Activated CD4-positive, alpha-beta T cell treated with anti-CD3 and anti-CD28 coated beads for 36 hours (primary cell): ENCODE data around the gene PSMA5. TPM values are rescaled to one million over a fixed set of nuclear protein-coding genes. Genes with fewer than 3 reads are reported as not detected.

Experiments
- ATAC-seq: fragments of 200-7000 bp; cut with Tn5 transposase; one replicate; pipeline ENCODE4 v1.10.0; 2021; ENCODE audit warnings: mild to moderate bottlenecking, moderate library complexity
- CTCF ChIA-PET: fragments of 350-600 bp; sonication (Branson Sonifier 250); formaldehyde crosslinking; loops from one replicate; lab custom pipeline; 2021; ENCODE audit warnings: antibody characterized with exemption; lab: Charles Lee
- POLR2A ChIA-PET: fragments of 350-600 bp; sonication (Branson Sonifier 250); formaldehyde crosslinking; loops from one replicate; lab custom pipeline; 2021; ENCODE audit warnings: antibody characterized with exemption, inconsistent platforms; lab: Charles Lee
- DNase-seq: peaks from one replicate; pipeline ENCODE4 v3.0.0-alpha.2; 2020
- H3K27ac Mint-ChIP-seq: one replicate; pipeline ENCODE4 v1.8.0; 2021; ENCODE audit warnings: mixed read lengths
- H3K27me3 Mint-ChIP-seq: one replicate; pipeline ENCODE4 v1.8.0; 2021; ENCODE audit warnings: mixed read lengths
- H3K36me3 Mint-ChIP-seq: one replicate; pipeline ENCODE4 v1.8.0; 2021; ENCODE audit warnings: low read depth, mixed read lengths
- H3K4me1 Mint-ChIP-seq: one replicate; pipeline ENCODE4 v1.8.0; 2021; ENCODE audit warnings: mixed read lengths
- H3K4me3 Mint-ChIP-seq: one replicate; pipeline ENCODE4 v1.8.0; 2021; ENCODE audit warnings: mild to moderate bottlenecking, moderate library complexity, mixed read lengths
- H3K9me3 Mint-ChIP-seq: one replicate; pipeline ENCODE4 v1.8.0; 2021; ENCODE audit warnings: low read depth, mixed read lengths
- intact Hi-C, 2 experiments: fragments of 100-400 bp; cut with DNase I in 1 of 2; cut with micrococcal nuclease in 1 of 2; formaldehyde crosslinking; loops; one replicate each; pipeline versions ENCODE4 v1.14.2 to v1.15.1; 2022 to 2024; cut with DNase I, micrococcal nuclease
- total RNA-seq, 2 experiments: library from RNA; stranded (reverse); gene quantifications; one replicate each; pipeline ENCODE4 v1.2.3, GENCODE V29; 2021

Gene PSMA5
- total RNA-seq, 2 experiments from 2014 or later: 151 to 249 TPM

DNA sequence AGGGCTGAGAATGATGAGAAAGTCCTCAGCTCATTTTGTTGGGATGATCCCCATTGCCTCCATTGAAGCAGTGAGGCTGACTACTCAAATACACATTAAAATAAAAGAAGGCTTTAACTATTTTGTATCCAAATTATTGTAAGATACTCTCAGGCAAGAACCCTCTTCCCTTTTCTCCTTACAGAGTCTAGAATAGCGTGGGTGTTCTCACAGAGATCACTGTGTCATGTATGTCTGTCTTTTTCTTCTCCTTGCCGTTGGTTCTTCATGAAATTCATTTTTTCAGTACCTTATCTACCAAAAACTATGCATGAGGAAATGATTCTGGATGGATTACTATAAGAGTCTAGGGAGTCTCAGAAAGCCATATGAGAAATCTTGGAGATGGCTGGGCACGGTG is 58.6 kb downstream of the PSMA5 start:
- ChIA-PET CTCF (interaction anchor here (0.8 kb wide), 1 partner anchor 30 kb away, joined by 3 read pairs; no protein-coding TSS in a partner anchor), POLR2A (no interaction called here)
- ATAC-seq (no peak), DNase-seq (no peak)
- H3K4me1 Mint-ChIP-seq: peaks cover 11% of the 10 kb centered on the region
- no peak overlapping the region for H3K4me3 Mint-ChIP-seq
- H3K36me3 Mint-ChIP-seq: no peaks in the 10 kb centered on the region
- H3K27ac Mint-ChIP-seq: no peak overlapping the region
- H3K9me3 Mint-ChIP-seq: no peaks in the 10 kb centered on the region
- peaks cover 24% of the 10 kb centered on the region for H3K27me3 Mint-ChIP-seq
- intact Hi-C loops: no loop called here

GRCh38 chr1:109365642-109366204 is 60.5 kb downstream of the PSMA5 start:
- POLR2A ChIA-PET: no interaction called here

GRCh38 chr1:109361649-109362048 is 64.6 kb downstream of the PSMA5 start:
- Mint-ChIP-seq H3K27ac (no peak overlapping the region), H3K36me3 (no peaks in the 10 kb centered on the region), H3K4me1 (no peaks in the 10 kb centered on the region), H3K27me3 (peaks cover 11% of the 10 kb centered on the region), H3K4me3 (no peak overlapping the region), H3K9me3 (no peaks in the 10 kb centered on the region)
- ChIA-PET POLR2A (no interaction called here), CTCF (interaction anchor here (0.8 to 1.6 kb wide), 4 partner anchors 10 to 84 kb away, joined by 3 to 7 read pairs (median 4); partner anchors contain the start of gene PSRC1)
- DNase-seq (no peak), ATAC-seq (peak; percentile 44)
- intact Hi-C loops: no loop called here

More at GRCh38 chr1:109365642-109366204, 60.5 kb downstream of the PSMA5 start:
- DNase-seq: no peak
- no peaks in the 10 kb centered on the region for H3K36me3 Mint-ChIP-seq
- H3K4me1 Mint-ChIP-seq: peaks cover 3% of the 10 kb centered on the region
- intact Hi-C loops: no loop called here
- H3K27me3 Mint-ChIP-seq: peaks cover 24% of the 10 kb centered on the region
- no peak overlapping the region for H3K4me3 Mint-ChIP-seq
- no peak overlapping the region for H3K27ac Mint-ChIP-seq
- CTCF ChIA-PET: no interaction called here
- ATAC-seq: no peak
- H3K9me3 Mint-ChIP-seq: no peaks in the 10 kb centered on the region

DNA sequence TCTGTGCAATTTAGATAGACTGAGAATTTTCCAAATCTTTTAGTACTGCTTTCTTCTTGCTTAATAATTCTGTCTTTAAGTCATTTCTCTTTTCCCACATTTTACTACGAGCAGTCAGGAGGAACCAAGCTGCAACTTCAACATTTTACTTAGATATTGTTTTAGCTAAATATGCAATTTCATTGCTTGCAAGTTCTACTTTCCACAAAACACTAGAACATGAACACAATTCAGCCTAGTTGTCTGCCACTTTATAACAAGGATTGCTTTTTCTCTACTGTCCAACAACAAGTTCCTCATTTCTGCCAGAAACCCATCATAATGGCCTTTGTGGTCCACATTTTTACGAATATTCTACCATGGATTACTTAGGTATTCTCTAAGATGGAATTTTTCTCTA is 65.2 kb downstream of the PSMA5 start:
- ChIA-PET POLR2A (no interaction called here), CTCF (interaction anchor here (0.7 to 1.6 kb wide), 5 partner anchors 9 to 84 kb away, joined by 3 to 7 read pairs (median 3); partner anchors contain the start of gene PSRC1)

DNA sequence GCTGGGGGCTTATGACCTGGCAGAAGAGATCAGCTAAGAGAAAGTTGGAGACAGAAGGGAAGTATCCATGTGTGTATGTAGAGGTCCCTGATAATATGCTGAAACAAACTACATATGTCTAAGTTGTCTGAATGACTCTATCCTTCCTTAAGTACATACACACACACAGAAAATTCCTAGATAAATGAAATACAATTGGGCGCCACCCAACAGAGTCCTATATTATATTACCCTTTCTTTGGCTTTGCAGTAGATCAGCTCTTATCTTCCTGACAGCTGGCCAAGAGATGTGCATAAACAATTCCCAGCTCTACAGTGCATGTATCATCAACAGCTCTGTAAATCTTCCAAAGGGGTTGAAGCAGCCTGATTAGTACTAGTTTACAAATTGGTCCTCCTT is 68.6 kb downstream of the PSMA5 start:
- Mint-ChIP-seq H3K4me3 (no peak overlapping the region), H3K9me3 (no peaks in the 10 kb centered on the region), H3K36me3 (no peaks in the 10 kb centered on the region), H3K27me3 (peaks cover 4% of the 10 kb centered on the region), H3K27ac (no peak overlapping the region), H3K4me1 (no peaks in the 10 kb centered on the region)
- intact Hi-C loops: loop anchor here in 1 of 2 experiments (5.0 kb wide), 1 partner anchor 55 kb away; no protein-coding TSS in a partner anchor
- POLR2A ChIA-PET: no interaction called here
- CTCF ChIA-PET: interaction anchor here (0.6 to 1.2 kb wide), 2 partner anchors 15 to 21 kb away, joined by 3 to 4 read pairs; no protein-coding TSS in a partner anchor
- no peak for DNase-seq
- ATAC-seq: no peak

More for the DNA sequence above, 65.2 kb downstream of the PSMA5 start:
- intact Hi-C loops: no loop called here
- DNase-seq (no peak), ATAC-seq (no peak)
- H3K4me3 Mint-ChIP-seq: no peak overlapping the region
- no peaks in the 10 kb centered on the region for H3K9me3 Mint-ChIP-seq
- H3K27ac Mint-ChIP-seq: no peak overlapping the region
- no peaks in the 10 kb centered on the region for H3K4me1 Mint-ChIP-seq
- H3K27me3 Mint-ChIP-seq: peaks cover 11% of the 10 kb centered on the region
- no peaks in the 10 kb centered on the region for H3K36me3 Mint-ChIP-seq

- Mint-ChIP-seq H3K4me3 (no peak overlapping the region), H3K4me1 (no peaks in the 10 kb centered on the region), H3K27ac (no peak overlapping the region), H3K9me3 (no peaks in the 10 kb centered on the region), H3K27me3 (peaks cover 2% of the 10 kb centered on the region), H3K36me3 (no peaks in the 10 kb centered on the region)
- CTCF ChIA-PET: interaction anchor here (1.2 kb wide), 1 partner anchor 15 kb away, joined by 3 read pairs; no protein-coding TSS in a partner anchor
- POLR2A ChIA-PET: no interaction called here
- no peak for ATAC-seq
- intact Hi-C loops: loop anchor here in 1 of 2 experiments (5.0 kb wide), 1 partner anchor 55 kb away; no protein-coding TSS in a partner anchor
- no peak for DNase-seq
These were observed 69.3 kb downstream of the PSMA5 start for GRCh38 chr1:109356915-109357314.

- CTCF ChIA-PET: interaction anchor here (1.2 to 1.4 kb wide), 2 partner anchors 14 to 42 kb away, joined by 3 to 6 read pairs; no protein-coding TSS in a partner anchor
- H3K4me3 Mint-ChIP-seq: no peak overlapping the region
- no peak for DNase-seq
- POLR2A ChIA-PET: no interaction called here
- no peaks in the 10 kb centered on the region for H3K4me1 Mint-ChIP-seq
- no peaks in the 10 kb centered on the region for H3K36me3 Mint-ChIP-seq
- no peak for ATAC-seq
- H3K27me3 Mint-ChIP-seq: peaks cover 2% of the 10 kb centered on the region
- H3K27ac Mint-ChIP-seq: no peak overlapping the region
- H3K9me3 Mint-ChIP-seq: no peaks in the 10 kb centered on the region
- intact Hi-C loops: loop anchor here in 1 of 2 experiments (5.0 kb wide), 1 partner anchor 54 kb away; no protein-coding TSS in a partner anchor
These were observed 69.7 kb downstream of the PSMA5 start for GRCh38 chr1:109356505-109356904.

DNA sequence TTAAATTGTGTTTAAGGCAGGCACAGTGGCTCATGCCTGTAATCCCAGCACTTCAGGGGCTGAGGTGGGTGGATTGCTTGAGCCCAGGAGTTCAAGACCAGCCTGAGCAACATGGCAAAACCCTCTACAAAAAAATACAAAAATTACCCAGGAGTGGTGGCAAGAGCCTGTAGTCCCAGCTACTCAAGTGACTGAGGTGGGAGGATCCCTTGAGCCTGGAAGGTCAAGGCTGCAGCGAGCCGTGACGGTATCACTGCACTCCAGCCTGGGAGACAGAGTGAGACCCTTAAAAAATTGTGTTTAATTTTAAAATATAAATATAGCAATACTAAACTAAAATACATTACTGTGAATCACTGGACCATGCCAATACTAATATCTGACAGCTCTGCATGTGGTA is 71.3 kb downstream of the PSMA5 start:
- ChIA-PET CTCF (interaction anchor here (0.6 to 1.4 kb wide), 2 partner anchors 40 to 44 kb away, joined by 3 to 6 read pairs; no protein-coding TSS in a partner anchor), POLR2A (no interaction called here)
- Mint-ChIP-seq H3K4me1 (no peaks in the 10 kb centered on the region), H3K27ac (no peak overlapping the region), H3K9me3 (no peaks in the 10 kb centered on the region), H3K36me3 (no peaks in the 10 kb centered on the region), H3K4me3 (no peak overlapping the region), H3K27me3 (peaks cover 2% of the 10 kb centered on the region)
- no peak for DNase-seq
- no peak for ATAC-seq
- intact Hi-C loops: loop anchor here (5.0 kb wide), 2 partner anchors 48 to 53 kb away; partner anchors contain the start of gene MYBPHL (in 1 of the 2)

GRCh38 chr1:109351457-109351856 is 74.8 kb downstream of the PSMA5 start:
- peaks cover 2% of the 10 kb centered on the region for H3K27me3 Mint-ChIP-seq

DNA sequence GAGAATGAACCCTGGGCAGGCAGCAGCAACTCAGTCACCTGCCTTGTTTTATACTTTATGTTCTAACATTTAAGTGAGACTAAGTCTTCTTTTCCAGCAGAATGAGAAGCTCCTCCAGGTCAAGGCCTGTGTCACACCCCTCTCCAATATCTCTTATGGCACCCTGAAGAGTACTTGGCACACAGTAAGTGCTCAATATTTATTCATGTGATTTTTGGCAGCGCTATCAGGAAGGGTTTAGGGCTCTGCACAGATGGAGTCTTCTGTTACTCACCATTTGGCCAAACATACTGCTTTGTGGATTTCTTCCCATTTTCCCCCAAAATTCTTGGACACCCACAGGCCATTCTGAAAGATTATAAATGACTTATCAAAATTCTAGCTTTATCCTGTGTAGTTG is 75.6 kb downstream of the PSMA5 start:
- peaks cover 2% of the 10 kb centered on the region for H3K27me3 Mint-ChIP-seq
- H3K4me1 Mint-ChIP-seq: no peaks in the 10 kb centered on the region
- intact Hi-C loops: loop anchor here in 1 of 2 experiments (5.0 kb wide), 1 partner anchor 43 kb away; the partner anchor contains the start of gene MYBPHL
- DNase-seq (no peak), ATAC-seq (no peak)
- no peak overlapping the region for H3K27ac Mint-ChIP-seq
- no peak overlapping the region for H3K4me3 Mint-ChIP-seq
- POLR2A ChIA-PET: interaction anchor here (1.0 kb wide), 1 partner anchor 15 kb away, joined by 5 read pairs; no protein-coding TSS in a partner anchor
- no peaks in the 10 kb centered on the region for H3K9me3 Mint-ChIP-seq
- CTCF ChIA-PET: no interaction called here
- no peaks in the 10 kb centered on the region for H3K36me3 Mint-ChIP-seq

More at GRCh38 chr1:109351457-109351856, 74.8 kb downstream of the PSMA5 start:
- CTCF ChIA-PET: interaction anchor here (1.0 to 1.5 kb wide), 2 partner anchors 9 to 28 kb away, joined by 3 to 5 read pairs; no protein-coding TSS in a partner anchor
- POLR2A ChIA-PET: interaction anchor here (0.6 to 1.0 kb wide), 2 partner anchors 16 to 427 kb away, joined by 5 read pairs; no protein-coding TSS in a partner anchor
- Mint-ChIP-seq H3K36me3 (no peaks in the 10 kb centered on the region), H3K27ac (no peak overlapping the region), H3K4me1 (no peaks in the 10 kb centered on the region), H3K9me3 (no peaks in the 10 kb centered on the region), H3K4me3 (no peak overlapping the region)
- intact Hi-C loops: loop anchor here in 1 of 2 experiments (5.0 kb wide), 1 partner anchor 44 kb away; the partner anchor contains the start of gene MYBPHL
- no peak for ATAC-seq
- DNase-seq: no peak

DNA sequence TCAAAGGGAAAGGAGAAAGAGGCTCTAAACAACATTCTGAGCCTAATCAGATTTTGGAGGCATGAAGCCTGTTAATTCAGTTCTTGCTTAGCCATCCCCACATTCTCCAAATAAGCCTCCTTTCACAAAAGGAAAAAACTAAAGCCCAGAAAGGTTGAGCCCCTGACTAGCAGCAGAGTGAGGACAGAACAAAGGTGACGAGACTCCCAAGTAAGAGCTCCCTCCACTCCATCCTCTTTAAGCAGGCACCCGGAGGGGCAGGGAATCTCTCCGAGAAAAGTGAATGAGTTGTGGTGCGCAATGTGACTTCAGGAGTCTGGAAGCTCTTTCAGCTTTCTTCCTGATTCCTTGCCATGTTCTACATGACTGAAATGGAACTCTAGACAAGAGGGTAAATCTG is 76.1 kb downstream of the PSMA5 start:
- H3K4me1 Mint-ChIP-seq: no peaks in the 10 kb centered on the region
- no peak overlapping the region for H3K27ac Mint-ChIP-seq
- POLR2A ChIA-PET: no interaction called here
- H3K36me3 Mint-ChIP-seq: no peaks in the 10 kb centered on the region
- ATAC-seq (no peak), DNase-seq (no peak)
- no peaks in the 10 kb centered on the region for H3K9me3 Mint-ChIP-seq
- no peak overlapping the region for H3K4me3 Mint-ChIP-seq
- CTCF ChIA-PET: no interaction called here
- H3K27me3 Mint-ChIP-seq: peaks cover 2% of the 10 kb centered on the region
- intact Hi-C loops: loop anchor here in 1 of 2 experiments (5.0 kb wide), 1 partner anchor 43 kb away; the partner anchor contains the start of gene MYBPHL
